ENCODE data around the gene NRG3.
"Not testable (repeated sequence)": the region's sequence is repeated elsewhere in the genome, so short reads cannot be mapped to it uniquely, and the experiment has no call there.

The NRG3 gene

DNA sequence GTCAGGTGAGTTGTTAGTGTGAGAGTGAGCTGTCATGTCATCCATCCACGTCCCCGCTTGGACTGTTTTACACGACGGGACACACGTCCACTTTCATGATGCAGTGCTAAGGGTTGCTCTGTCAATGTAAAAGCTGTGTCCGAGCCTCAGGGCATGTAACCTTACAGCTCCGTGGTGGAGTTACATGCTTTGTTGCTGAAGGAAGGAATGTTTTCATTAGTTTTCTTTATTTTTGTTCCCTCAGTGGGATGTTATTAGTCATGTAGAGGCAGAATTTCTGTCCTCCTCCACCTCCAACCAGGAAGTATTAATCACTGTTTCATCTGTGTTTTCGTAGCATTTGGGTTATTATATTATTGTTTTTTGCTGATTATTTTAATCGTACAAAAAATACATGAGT, 88.6 kb downstream of the NRG3 start:
- DNase-seq: no peak

DNA sequence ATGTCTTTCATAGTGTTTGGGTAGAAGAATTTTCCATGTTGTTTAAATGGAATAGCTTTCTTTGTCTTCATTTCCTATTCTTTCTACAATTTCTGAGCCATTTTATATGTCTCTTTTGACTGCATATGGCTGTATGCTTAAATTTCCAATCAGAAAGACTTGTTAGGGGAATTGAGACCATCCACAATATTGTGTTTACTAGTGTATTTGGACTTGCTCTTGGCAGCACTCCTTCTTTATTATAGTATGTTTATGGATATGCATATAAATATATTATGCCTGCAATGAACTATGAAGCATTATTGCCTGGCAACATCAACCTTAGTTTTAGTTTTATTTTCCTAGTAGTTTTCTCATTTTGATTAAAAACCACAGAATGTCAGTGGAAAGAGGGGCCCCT, 92.7 kb downstream of the NRG3 start:
- DNase-seq: no peak

DNA sequence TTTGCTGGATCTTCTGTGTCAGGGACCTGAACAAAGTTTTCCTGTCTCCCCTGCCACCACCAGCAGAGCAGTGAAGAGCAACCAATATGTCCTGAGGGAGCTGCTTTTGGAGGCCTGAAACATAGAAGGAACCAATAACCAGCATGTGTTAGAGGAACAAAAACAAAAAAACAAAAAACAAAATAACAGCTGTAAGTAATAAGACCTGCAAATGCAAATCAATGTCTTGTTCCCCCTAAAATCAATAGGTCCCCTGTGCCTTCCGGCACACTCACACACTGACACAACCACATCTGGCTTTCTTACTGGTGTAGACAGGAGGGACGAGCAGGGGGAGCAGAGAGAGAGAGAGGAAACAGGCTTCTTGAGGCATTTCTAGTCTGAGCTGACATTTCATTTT, 94.1 kb downstream of the NRG3 start:
- no peak for DNase-seq

DNA sequence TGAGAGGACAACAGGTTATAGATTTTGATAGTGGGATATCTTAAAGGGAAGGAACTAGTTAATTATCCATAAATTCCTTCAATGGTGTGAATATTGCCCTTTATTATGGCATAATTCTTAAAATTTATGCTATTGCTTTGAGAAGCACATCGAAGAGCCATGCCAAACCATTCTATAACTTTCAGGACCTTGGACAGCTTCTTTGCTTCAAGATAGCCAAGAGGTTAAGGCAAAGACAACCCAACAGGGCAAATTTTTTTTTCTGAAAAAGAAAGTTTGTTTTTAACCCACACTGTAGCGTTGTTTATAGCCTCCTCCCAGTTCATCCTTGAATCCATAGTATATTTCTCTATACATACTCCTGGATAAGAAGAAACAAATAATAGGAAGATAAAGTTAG, 103.2 kb downstream of the NRG3 start:
- DNase-seq: no peak

DNA sequence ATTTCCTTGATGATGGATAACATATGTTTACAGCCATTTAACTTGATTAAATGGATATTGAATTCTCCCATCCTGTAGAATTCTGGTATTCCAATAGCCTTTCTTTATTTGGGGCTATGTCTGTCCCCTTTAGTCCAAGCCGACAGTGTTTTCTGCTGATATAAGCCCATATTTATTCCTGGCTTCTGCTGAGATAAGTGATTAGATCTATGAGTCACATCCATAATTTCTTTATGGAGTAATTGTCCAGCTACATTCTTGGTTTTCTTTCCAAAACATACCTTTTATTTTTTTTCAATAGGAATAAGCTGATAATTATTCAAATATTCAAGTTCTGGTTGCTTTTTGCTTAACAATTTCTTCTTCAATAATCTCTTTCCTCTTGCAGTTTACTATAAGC, 106.7 kb downstream of the NRG3 start:
- DNase-seq: no peak

DNA sequence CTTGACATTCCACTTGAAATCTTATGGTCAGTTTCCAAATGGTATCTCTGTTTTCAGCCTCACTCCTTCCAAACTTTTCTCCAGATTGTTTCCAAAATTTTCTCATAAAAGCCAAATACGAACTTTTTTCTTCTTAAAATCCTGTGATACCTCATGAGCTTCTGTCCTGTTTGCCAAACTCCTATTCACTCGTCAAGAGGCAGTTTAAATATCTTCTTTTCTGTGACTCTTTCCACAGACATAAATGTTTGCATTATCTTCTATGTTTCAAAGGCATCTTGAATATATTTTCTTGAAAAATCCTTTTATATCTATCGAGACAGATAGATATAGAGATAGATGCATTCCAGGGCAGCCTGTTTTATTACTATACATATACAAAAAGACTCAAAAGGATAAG, 109.4 kb downstream of the NRG3 start:
- DNase-seq: no peak

GRCh38 chr10:81995254-81995653, 120.3 kb downstream of the NRG3 start:
- DNase-seq: no peak

GRCh38 chr10:81996927-81997326, 121.9 kb downstream of the NRG3 start:
- no peak for DNase-seq

DNA sequence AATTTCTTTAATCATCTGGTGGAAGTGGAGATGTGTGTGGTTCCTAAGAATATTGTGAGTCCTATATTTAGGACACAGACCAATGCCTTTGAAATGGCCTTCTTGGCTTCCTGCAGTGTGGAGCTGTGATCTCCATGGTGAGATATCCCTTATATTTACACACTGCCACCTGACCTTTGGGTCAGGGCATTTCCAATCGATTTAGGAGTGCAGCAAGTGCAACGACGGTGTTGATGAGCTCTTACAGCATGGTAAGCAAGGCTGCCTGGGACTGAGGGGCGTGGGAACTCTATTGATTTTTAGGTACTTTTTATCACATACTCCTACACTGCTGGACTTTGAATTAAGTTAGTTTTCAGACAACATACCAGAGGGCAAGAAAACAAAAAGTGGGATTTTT, 146.0 kb downstream of the NRG3 start:
- DNase-seq: no peak

- DNase-seq: no peak
Observed at GRCh38 chr10:82027711-82028110, 152.7 kb downstream of the NRG3 start.

- DNase-seq: no peak
Observed at GRCh38 chr10:82037076-82037475, 162.1 kb downstream of the NRG3 start.

DNA sequence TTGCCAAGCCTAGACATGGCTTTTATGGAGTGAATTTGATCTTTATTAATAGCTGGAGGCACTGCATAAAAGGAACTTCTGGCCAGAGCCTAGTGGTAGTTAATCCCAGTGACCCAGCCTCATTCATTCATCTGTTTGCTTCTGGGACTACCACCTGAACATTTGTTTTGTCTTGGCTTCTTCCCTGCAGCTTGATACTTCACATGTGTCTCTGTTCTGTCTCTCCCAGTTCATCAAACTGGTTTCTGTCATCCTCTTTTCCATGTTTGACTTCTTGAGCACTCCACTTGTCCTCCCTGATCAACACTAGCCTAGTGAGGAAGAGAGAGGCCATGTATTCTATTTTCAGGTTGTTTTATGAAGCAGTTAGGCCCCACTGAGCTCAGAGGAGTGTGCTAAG, 163.6 kb downstream of the NRG3 start:
- DNase-seq: no peak

DNA sequence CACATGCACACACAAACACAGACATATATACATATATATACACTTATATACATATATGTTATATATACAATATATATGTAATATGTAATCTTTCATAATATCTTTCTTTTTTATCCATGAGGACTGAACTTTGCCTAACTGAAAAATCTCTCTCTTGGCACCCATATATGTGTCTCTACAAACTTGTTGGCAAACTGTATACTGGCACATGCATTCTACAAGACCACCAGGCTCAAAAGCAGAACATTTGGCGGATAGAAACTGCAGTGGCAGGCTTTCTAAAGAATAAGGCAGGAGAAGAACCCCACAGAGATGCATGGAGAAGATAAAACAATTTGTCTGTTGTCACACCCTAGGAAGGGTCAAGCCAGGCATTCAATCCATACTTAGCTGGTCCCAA, 165.3 kb downstream of the NRG3 start:
- no peak for DNase-seq

DNA sequence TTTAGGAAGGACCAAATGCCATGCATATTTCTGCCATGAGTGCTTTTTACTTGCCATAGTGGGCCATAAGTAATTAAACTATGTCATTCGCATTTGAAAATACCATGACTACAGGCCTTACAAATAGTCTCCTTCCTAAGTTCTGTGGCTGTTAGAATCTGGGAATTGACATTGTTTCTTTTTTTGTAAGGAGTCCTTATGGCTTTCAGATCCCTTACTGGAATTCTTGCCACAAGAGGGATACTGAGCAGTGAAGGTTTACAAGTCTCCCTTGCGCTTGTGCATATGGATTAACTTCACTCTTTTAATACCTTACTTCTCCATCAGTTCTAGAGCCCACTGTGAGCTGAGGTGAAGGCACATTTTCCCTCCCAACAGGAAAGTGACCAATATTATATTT, 166.0 kb downstream of the NRG3 start:
- DNase-seq: no peak

DNA sequence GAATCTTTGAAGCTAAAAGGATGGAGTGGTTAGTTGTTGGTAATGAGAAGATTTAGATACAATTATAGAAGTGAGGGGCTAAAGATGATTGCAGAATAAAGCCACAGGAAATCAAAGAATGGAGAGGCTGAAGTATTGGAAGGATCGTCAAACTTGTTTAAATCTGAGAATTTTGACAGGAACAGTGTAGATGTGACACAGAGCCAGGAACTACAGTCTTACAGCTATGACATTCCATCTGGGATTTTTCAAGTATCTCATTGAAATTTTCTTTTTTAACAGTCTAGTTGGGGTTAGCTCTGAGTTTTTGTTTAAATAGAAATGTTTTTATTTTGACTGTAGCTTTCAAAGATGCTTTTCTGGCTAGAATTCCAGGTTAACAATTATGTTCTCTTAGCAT, 181.4 kb downstream of the NRG3 start:
- DNase-seq: no peak

DNA sequence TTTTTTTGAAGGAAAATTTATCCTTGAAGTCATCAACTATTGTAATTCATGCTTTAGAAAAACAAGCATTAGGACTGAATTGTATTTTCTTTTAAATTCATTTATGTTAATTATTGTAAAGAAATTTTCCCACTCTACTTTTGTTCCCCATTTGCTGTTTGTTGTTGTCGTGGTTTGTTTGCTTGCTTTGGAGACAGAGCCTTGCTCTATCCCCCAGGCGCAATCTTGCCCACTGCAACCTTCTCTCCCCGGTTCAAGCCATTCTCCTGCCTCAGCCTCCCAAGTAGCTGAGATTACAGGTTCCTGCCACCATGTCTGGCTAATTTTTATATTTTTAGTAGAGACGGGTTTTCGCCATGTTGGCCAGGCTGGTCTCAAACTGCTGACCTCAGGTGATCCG, 192.2 kb downstream of the NRG3 start:
- not testable (repeated sequence) for DNase-seq

- no peak for DNase-seq
Observed at GRCh38 chr10:82068501-82068900, 193.5 kb downstream of the NRG3 start.

DNA sequence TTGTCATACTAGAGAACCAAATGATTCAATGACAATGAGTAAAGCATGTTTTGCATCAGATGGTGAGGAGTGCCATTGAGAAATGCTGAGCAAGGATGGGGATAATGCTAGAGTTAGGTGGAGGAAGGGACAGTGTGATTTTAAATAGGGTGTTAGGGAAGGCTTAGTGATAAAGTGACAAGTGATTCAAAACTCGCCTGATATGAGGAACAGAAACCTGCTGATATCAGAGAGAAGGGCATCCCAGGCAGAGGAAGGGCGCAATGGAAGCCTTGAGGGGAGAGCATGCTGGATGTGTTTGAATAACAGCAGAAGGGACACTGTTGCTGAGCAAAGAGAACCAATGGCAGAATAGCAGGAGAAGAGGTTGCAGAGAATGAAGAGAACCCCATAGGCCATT, 196.2 kb downstream of the NRG3 start:
- DNase-seq: no peak

GRCh38 chr10:82072124-82072523, 197.1 kb downstream of the NRG3 start:
- DNase-seq: no peak

DNA sequence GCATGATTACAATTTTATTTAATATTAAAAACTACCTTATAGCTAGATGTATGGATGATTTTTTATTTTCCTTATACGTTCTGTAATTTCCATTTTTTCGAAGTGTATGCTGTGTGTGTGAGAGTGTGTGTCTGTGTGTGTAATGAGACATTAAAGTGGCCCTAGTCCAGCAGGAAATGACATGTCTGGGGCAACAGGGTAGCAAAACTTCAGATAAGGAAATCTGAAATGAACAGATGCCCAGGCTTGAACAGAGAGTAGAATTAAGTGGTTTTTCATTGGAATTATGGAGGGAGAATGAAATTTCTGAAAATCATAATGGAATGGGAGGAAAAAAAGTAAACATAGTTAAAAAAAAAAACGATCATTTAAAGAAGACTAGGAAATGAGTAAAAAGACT, 200.6 kb downstream of the NRG3 start:
- DNase-seq: no peak

GRCh38 chr10:82084496-82084895, 209.5 kb downstream of the NRG3 start:
- DNase-seq: no peak

GRCh38 chr10:82084904-82085303, 209.9 kb downstream of the NRG3 start:
- DNase-seq: no peak

DNA sequence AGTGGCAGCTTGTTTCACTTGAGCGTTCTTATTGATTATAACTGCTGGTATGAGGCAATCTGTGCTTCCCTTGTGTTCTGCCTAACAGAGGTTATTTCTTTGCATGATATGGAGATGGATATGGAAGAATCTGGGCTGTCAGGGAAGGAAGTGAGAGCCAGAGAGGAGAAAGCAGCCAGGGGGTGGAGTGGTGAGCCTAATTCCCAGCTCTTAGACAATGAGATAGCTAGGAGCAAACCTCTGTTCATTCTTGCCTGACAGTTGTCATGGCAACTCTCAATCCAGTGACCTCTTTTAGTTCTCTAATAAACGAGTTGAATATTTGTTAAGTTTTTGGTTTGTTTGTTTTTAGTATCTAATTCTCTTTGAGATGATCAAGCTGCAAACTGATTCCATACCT, 214.3 kb downstream of the NRG3 start:
- DNase-seq: no peak

GRCh38 chr10:82091413-82091812, 216.4 kb downstream of the NRG3 start:
- DNase-seq: no peak

GRCh38 chr10:82092111-82092510, 217.1 kb downstream of the NRG3 start:
- DNase-seq: no peak

DNA sequence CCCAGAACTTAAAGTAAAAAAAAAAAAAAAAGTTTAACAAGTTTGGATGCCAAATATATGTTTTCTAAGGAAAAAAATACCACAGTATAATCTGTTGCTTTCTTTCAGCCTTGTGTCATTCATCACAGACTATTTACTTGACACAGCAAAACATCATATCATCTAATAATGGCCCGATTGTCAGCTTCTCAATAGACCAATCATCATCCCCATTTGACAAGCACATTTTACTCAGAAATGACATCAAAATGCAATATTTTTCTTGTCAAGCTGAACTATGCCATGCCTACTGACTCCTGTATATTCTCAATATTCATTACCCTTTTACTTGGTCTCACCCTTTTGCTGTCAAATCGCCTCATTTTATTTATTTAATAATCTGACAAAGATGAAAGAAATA, 249.7 kb downstream of the NRG3 start:
- no peak for DNase-seq

Measured in NCI-H510A (cell line).